Ishikawa (cell line): ENCODE measurements around the gene CNTROB.

Source experiments
- CEBPB ChIP-seq: IDR thresholded peaks from 2 replicates; pipeline ENCODE4 v1.6.1; 2012
- CREB1 ChIP-seq: IDR thresholded peaks from 2 replicates; pipeline ENCODE4 v1.6.1; 2012; ENCODE audit warnings: low read depth
- EGR1 ChIP-seq: IDR thresholded peaks from 2 replicates; pipeline ENCODE4 v1.6.1; 2012
- EP300 ChIP-seq: IDR thresholded peaks from 2 replicates; pipeline ENCODE4 v1.6.1; 2012; ENCODE audit warnings: borderline replicate concordance
- FOXM1 ChIP-seq: IDR thresholded peaks from 2 replicates; pipeline ENCODE4 v1.6.1; 2012; ENCODE audit warnings: low read depth, borderline replicate concordance
- NFIC ChIP-seq: IDR thresholded peaks from 2 replicates; pipeline ENCODE4 v1.6.1; 2012
- RAD21 ChIP-seq: IDR thresholded peaks from 2 replicates; pipeline ENCODE4 v1.6.1; 2012; ENCODE audit warnings: low read depth
- TAF1 ChIP-seq: IDR thresholded peaks from 2 replicates; pipeline ENCODE4 v1.6.1; 2012; ENCODE audit warnings: low read depth, mild to moderate bottlenecking
- TCF12 ChIP-seq: IDR thresholded peaks from 2 replicates; pipeline ENCODE4 v1.6.1; 2012; ENCODE audit warnings: low read depth
- TEAD4 ChIP-seq: IDR thresholded peaks from 2 replicates; pipeline ENCODE4 v1.6.1; 2012
- YY1 ChIP-seq: IDR thresholded peaks from 2 replicates; pipeline ENCODE4 v1.6.1; 2012; ENCODE audit warnings: low read depth
- ZBTB7A ChIP-seq: IDR thresholded peaks from 2 replicates; pipeline ENCODE4 v1.6.1; 2012; ENCODE audit warnings: low read depth
- TF ChIP-seq, protein P1 (sequence below): IDR thresholded peaks from 2 replicates; pipeline ENCODE4 v1.6.1; 2012; ENCODE audit warnings: low read depth, mild to moderate bottlenecking
- TF ChIP-seq, protein P2 (sequence below): IDR thresholded peaks from 2 replicates; pipeline ENCODE4 v1.6.1; 2012
- TF ChIP-seq, protein P3 (sequence below): IDR thresholded peaks from 2 replicates; pipeline ENCODE4 v1.6.1; 2012

Gene CNTROB

DNA sequence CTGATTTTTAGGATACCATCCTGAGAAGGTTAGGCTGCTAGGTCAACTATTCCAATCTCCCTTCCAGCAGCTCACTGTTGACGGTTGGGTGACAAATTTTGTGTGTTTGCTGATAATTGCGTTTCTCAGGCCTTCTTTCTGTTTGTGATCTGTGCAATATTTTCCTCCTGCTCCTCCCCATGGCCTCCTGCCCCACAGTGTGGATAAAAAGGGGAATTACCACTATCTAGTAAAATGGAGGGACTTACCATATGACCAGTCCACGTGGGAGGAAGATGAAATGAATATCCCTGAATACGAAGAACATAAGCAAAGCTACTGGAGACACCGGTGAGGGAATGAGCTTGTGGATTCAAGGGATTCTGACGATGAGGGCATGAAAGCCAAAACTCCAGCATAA is 34.2 kb upstream of the CNTROB start:
- TF ChIP-seq FOXM1 (no peak), YY1 (no peak), RAD21 (peak; percentile 59)

DNA sequence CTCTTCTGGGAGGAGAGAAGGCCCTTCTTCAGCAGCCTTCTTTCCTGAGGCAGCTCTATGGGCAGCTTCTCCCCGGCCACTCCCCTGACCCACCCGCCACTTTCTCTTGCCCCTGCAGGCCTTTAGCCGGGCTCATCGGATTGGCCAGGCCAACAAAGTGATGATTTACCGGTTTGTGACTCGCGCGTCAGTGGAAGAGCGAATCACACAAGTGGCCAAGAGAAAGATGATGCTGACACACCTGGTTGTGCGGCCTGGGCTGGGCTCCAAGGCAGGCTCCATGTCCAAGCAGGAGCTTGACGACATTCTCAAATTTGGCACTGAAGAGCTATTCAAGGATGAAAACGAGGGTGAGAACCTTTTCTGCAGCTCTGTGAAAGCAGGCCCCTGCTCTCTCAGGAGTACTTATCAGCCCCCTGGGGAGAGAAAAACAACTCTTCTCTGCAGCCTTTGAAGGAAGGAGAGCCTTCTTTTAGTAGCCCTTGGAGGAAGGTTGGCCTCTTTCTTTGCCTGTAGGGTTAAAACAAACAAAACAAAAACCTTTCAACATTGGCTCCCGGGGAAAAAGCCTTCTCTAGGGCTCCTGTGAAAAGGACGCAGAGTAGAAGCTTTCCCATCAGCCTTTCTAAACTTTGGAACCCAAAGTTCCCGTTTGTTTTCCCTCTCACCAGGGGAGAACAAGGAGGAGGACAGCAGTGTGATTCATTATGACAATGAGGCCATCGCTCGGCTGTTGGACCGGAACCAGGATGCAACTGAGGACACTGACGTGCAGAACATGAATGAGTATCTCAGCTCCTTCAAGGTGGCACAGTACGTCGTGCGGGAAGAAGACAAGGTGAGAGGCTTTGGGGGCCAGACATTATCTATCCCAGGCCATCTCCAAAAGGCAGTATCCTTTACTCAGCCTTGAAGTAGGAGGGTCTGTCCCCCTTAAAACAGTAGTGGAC is 28.6 kb upstream of the CNTROB start:
- TF ChIP-seq NFIC, result no peak
- TF ChIP-seq EP300, result no peak
- TF ChIP-seq TEAD4, result no peak

DNA sequence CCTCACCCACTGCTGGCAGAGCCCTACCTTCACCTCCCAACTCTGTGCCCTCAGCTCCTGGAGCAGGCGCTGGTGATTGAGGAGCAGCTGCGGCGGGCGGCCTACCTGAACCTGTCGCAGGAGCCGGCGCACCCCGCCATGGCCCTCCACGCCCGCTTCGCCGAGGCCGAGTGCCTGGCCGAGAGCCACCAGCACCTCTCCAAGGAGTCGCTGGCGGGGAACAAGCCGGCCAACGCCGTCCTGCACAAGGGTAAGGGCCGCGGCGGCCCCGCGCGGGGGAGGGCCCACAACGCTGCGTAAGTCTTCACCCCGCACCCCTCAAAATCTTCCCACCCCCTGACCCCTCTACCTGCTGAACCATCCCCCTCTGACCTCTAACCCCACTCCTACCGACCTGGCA is 22.9 kb upstream of the CNTROB start:
- no peak for TF ChIP-seq CREB1
- TF ChIP-seq, protein P1, sequence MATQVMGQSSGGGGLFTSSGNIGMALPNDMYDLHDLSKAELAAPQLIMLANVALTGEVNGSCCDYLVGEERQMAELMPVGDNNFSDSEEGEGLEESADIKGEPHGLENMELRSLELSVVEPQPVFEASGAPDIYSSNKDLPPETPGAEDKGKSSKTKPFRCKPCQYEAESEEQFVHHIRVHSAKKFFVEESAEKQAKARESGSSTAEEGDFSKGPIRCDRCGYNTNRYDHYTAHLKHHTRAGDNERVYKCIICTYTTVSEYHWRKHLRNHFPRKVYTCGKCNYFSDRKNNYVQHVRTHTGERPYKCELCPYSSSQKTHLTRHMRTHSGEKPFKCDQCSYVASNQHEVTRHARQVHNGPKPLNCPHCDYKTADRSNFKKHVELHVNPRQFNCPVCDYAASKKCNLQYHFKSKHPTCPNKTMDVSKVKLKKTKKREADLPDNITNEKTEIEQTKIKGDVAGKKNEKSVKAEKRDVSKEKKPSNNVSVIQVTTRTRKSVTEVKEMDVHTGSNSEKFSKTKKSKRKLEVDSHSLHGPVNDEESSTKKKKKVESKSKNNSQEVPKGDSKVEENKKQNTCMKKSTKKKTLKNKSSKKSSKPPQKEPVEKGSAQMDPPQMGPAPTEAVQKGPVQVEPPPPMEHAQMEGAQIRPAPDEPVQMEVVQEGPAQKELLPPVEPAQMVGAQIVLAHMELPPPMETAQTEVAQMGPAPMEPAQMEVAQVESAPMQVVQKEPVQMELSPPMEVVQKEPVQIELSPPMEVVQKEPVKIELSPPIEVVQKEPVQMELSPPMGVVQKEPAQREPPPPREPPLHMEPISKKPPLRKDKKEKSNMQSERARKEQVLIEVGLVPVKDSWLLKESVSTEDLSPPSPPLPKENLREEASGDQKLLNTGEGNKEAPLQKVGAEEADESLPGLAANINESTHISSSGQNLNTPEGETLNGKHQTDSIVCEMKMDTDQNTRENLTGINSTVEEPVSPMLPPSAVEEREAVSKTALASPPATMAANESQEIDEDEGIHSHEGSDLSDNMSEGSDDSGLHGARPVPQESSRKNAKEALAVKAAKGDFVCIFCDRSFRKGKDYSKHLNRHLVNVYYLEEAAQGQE, result no peak
- TF ChIP-seq FOXM1, result no peak
- TF ChIP-seq ZBTB7A, result no peak
- no peak for TF ChIP-seq TCF12
- TF ChIP-seq, protein P2, sequence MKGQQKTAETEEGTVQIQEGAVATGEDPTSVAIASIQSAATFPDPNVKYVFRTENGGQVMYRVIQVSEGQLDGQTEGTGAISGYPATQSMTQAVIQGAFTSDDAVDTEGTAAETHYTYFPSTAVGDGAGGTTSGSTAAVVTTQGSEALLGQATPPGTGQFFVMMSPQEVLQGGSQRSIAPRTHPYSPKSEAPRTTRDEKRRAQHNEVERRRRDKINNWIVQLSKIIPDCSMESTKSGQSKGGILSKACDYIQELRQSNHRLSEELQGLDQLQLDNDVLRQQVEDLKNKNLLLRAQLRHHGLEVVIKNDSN, result no peak
- TF ChIP-seq EP300, result no peak
- TF ChIP-seq NFIC, result no peak
- TF ChIP-seq RAD21, result no peak
- TF ChIP-seq EGR1, result no peak
- no peak for TF ChIP-seq CEBPB
- TF ChIP-seq YY1, result no peak
- TF ChIP-seq, protein P3, sequence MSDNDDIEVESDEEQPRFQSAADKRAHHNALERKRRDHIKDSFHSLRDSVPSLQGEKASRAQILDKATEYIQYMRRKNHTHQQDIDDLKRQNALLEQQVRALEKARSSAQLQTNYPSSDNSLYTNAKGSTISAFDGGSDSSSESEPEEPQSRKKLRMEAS, result no peak
- no peak for TF ChIP-seq TAF1
- no peak for TF ChIP-seq TEAD4

DNA sequence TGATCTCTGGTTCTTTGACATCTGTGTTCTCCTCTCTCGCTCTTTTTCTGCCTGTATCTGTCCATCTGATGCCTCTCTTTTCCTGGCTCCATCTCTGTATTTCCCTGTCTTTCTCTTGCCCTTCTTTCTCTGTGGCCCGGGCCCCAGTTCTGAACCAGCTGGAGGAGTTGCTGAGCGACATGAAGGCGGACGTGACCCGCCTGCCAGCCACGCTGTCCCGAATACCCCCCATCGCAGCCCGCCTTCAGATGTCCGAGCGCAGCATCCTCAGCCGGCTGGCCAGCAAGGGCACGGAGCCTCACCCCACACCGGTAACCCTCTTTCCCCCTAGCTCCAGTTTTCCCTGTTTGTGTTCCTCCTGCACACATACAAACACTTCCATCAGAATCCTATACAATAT is 21.7 kb upstream of the CNTROB start:
- TF ChIP-seq EGR1 (no peak), ZBTB7A (no peak), TEAD4 (no peak), NFIC (no peak), CEBPB (no peak), FOXM1 (no peak)
- TF ChIP-seq, protein P1, result no peak
- TF ChIP-seq, protein P3, result no peak

DNA sequence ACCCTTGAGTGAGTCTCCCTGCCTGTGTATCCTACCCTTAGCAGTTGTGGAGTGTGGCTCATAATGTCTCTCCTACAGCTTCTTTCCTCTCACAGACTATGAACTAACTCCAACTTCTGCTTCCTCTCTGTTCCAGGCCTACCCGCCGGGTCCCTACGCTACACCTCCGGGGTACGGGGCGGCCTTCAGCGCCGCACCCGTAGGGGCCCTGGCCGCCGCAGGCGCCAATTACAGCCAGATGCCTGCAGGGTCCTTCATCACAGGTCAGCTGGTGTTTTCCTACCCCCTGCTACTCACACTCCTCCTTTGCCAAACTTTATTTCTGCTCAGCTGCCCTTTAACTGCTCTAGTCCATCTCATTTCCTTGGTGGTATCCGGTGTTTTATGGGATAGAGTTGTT is 21.3 kb upstream of the CNTROB start:
- no peak for TF ChIP-seq YY1
- no peak for TF ChIP-seq EGR1
- no peak for TF ChIP-seq CREB1
- no peak for TF ChIP-seq FOXM1
- no peak for TF ChIP-seq ZBTB7A

DNA sequence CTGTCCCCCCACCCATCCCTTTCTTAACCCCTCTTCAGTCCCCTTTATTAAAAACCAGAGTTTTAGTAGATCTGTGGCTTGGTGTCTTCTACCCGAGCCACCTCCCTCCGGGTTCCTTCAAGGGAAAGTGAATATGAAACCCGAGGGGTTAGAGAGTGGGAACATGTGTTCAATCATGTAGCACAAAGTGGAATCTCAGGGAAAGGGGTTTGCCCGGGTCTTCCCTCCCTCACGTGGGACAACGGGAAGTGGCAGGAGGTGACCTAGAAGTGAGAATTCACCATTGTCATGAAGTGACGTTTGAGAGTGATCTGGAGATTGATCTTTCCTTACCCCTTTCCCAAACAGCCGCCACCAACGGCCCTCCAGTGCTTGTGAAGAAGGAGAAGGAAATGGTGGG is 20.9 kb upstream of the CNTROB start:
- no peak for TF ChIP-seq ZBTB7A
- no peak for TF ChIP-seq CREB1
- TF ChIP-seq, protein P2, result no peak
- TF ChIP-seq CEBPB, result no peak
- no peak for TF ChIP-seq FOXM1
- no peak for TF ChIP-seq NFIC
- TF ChIP-seq EP300, result no peak
- no peak for TF ChIP-seq EGR1
